GM18502 (cell line): ENCODE data around the gene MB.

Experiments used
- ATAC-seq: cut with Tn5 transposase; IDR thresholded peaks from one replicate; pipeline ENCODE4 v1.9.1; 2021; ENCODE audit warnings: mild to moderate bottlenecking; ENCODE audit not compliant: unreplicated experiment, poor library complexity

The MB gene

GRCh38 chr22:35580351-35581022 is 36.6 kb downstream of the MB start:
- ATAC-seq, result no peak

GRCh38 chr22:35578836-35579575 is 38.1 kb downstream of the MB start:
- ATAC-seq, result no peak

DNA sequence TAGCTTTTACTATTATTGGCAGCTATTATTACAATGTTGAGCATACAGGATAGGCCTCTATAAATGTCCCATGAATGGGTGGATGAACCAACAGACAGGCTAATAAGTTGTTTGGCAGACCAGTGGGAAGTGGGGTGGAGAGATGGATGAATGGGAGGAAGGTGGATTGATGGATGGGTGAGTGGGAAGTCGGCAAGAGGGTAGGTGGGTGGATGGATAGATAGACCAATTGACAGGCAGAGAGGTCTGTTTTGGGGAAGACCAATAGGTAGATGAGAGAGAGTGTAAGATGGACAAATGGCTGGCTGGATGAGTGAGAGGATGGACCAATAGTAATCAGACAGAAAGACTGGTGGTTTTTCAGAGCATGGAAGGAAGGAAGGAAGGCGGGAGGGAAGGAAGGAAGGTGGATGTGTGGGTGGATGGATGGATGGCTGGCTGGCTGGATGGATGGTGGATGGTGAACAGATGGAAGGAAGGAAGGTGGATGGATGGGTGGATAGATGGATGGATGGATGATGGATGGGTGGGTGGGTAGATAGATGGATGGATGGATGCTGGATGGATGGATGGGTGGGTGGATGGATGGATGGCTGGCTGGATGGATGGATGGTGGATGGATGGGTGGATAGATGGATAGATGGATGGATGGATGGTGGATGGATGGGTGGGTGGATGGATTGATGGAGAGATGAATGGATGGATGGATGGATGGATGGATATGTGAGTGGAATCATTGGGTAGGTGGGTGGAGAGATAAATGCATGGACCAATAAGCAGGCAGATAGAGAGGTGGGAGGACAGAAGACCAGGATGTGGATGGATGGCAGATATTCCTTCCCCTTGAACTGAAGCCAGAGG is 39.1 kb downstream of the MB start:
- ATAC-seq, result no peak

- ATAC-seq, result no peak
These were observed 40.5 kb downstream of the MB start for GRCh38 chr22:35576671-35577070.

DNA sequence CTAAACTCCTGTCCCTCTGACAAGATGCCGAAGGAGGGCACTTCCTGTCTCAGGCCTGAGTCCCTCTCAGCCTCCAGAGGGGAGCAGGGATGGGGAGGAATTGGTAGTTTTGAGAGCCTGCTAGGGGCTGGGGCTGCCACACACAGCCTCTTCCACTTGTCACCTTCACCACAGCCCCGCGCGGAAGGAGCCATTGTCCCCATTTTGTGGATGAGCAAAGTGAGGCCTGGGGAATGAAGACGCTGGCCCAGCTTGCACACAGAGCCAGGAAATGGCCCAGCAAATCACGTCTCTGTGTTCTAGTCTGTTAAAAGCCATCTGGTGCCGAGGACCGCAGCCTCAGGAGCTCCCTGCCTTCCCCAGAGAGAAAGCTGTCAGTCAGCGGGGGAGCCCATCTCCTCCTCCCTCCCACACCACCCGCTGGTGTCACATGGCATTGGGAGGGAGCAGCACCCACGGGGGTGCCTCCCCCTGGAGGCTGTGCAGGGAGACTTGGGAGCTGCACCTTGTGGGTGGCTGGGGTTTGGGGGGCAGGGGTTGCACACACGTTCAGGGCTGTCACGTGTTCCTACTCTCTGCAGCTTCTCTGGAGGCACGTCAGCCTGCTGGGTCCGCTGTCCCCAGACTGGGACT is 41.9 kb downstream of the MB start:
- ATAC-seq, result no peak

DNA sequence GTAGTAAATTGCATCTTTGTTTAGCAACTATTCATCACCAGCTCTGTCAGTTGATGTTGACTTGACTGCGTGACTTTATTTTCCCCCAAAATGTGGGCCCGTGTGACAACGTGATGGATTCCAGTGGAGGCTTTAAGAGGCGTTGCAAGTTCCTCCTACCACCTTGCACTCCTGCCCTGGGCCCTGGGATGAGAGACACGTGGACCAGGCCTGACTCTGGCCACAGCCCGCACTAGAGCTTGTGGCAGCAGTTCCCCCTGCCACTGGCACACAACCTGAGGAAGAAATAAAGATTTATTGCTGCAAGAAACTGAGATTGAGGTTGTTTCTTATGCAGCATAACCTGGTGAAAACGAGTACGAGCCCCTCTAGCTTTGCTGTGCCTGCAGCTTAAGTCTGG is 44.6 kb downstream of the MB start:
- ATAC-seq, result no peak

DNA sequence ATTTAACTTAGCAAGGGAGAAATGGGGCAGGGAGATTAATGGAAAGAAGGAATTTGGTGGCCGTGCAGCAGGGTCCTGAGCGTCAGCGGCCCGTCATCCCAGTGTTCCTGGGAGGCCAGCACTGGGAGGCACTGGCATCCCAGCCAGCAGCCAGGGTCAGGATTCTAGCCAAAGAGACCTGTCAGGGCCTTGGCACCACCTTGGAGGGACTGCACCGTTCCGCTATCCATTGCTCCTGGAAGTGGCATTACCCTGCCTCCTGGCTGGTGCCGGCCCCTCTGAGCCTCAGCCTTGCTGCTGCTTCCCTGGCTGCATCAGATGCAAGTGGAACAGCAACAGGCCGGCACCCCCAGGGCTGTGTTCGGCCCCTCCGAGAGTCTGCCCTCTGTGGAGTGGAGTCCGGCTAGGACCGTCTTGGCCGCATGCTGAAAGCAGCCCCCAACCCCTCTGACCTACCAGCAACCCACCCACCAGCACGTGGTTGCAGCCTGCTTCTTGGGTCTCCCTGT is 46.4 kb downstream of the MB start:
- no peak for ATAC-seq

DNA sequence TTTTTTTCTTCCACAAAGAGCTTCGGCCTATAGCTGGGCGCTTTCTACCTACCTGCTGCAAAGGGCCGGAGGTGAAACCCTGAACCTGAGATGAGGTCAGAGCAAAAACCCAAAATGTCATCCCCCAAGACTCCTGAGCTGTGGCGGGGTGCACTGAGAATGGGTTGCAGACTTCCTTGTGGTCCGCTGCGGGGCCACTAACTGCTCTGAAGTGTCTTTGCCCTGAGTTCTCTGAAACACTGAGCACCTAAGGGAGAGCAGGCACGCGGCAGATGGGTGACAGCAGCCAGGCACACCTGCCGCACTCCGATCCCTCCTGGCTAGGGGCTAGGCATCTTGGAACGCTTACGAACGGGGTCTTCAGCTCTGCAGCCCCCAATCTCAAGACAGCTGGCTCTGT is 47.2 kb downstream of the MB start:
- no peak for ATAC-seq

DNA sequence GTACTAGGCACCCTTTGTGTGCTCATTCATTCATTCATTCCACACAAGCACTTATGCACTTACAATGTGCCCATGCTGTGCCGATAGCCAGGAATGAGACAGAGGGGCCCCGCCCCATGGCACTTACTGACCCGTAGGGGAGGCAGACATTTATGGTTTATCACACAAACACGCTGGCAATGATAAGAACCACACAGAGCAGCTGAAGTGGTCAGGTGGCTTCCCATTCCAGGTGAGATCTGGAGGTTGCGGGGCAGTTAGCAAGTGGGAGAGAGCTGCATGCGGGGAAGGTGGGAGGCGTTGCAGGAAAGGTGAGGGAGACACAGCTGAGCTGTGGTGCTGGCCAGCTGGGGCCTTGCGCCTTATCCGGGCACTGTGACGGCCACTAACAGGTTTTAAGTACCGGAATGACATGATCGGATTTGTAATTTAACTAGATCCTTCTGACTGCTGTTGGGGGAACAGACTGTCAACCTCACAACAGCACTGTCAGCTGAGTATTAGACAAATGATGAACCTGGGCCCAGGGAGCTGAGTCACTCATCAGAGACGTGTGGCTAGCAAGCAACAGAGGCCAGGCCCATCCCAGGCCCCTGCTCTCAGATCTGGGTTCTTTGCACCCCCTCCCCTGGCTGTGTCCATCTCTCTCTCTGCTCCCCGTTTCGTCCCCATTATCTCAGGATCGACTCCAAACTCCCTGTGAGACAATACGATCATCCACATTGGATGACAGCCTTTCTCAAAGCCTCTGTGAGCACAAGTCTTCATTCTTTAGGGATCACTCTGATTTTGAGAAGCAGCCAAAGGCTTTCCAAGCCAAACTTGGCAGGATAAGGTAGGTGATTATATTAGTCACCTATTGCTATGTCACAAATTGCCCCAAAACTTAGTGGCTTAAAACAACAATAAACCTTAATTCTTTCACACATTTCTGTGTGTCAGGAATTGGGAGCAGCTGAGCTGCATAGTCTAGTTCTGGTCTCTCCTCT is 48.1 kb downstream of the MB start:
- ATAC-seq, result no peak

DNA sequence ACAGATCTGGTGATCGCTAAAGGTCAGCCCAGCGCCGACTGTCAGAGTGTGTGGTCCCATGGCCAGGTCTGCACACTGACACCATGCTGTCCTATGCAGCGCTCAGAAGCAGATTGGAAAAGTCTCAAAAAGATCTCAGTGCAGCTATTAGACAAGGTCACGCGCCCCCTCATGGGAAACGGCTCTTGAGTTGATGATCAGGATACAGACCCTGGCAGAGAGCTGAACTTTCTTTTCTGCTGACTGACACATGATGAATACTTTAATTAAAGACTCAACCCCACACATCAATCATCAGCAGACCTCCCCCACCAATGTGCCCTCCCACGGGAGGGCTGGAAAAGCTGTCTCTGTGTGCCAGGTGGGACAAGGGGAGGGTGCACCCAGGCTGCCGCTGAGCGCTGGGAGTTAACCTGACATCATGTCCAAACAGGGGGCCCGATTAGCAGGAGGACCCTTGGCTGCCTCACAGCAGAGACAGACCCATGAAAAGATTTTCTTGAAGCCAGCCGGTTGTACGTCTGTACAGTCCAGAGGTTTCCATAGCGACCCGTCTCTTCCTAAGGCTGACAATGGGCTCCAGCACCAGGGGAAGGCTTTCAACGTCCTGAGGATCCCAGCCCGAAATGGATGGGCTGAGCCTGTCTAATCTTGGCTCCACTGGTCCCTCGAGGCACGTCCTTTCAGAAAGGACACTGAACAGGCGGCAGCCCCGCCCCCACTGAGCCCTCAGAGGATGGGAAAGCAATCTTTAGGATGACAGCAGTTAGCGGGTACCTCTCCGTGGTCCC is 49.6 kb downstream of the MB start:
- ATAC-seq, result no peak

DNA sequence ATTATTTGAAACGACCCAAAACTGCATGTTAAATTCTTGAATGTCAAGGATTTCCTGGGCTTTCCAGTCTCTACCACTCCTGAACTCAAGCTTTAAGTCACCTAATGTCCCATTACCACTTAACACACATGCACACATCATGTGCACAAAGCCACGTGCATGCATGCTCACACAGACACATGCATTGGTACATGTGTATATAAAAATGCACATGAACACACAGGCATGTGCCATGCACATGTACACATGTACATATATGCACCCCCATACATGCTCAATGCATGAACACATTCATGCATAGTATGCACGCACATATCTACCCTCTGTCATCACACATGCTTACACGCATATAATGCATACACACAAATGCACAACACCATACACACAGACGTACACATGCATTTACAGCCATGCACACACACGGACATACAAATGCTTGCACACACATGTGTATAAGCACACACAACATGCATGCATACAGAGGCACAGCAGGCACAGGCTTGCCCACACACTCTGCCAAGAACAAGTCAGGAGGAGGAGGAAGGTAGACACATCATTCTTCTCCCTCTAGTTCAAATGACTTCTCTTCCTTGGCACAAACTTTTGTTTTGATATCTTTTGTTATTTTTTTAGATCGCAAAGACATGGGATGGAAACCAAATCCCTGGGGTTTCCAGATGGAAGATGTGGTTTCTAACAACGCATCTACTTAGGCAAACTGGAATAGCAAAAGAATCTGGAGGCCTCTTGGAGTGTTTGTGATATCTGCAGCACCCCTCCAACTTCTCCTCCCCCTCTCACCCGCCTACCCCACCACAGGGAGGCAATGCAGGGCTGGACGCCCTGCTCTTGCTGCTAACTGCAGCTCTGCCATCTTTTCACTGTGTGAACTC is 51.9 kb downstream of the MB start:
- ATAC-seq, result no peak

DNA sequence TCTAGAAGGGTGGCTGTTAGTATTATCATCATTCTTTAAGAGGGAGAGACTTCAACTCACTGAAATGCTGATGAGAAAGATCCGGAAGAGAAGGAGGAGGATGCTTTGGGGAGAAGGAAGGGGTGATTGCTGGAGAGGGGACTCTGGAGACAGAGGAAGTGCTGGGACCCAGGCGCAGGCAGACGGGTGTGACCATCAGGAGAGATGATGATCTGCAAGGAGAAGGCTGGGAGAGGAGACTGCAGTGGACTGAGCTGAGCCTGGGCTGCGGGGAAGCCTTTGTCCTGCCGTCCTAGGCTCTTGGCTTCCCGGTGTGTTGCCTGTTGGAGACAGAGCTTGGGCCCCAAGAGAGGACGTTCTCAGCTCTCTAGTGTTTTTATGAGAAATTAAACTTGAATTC is 53.9 kb downstream of the MB start:
- ATAC-seq, result no peak

- ATAC-seq, result no peak
These were observed 55.2 kb downstream of the MB start for GRCh38 chr22:35561796-35562526.

DNA sequence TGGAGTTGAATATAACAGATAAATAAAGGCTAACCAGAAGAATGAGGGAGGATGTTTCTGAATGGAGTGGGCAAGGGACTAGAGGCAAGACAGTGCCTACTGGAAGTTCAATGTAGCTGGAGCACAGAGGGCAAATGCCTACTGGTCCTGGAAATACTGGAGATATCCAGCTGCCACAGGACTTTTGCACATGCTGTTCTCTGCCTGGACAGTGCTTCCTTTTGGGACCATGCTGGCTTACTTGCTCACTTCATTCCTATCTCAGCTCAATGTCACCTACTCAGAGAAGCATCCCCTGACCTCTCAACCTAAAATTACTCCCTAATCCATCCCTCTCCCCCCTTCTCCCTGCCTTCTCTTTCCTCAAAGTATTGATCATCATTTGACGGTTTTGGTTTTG is 56.3 kb downstream of the MB start:
- no peak for ATAC-seq

- ATAC-seq, result no peak
These were observed 56.8 kb downstream of the MB start for GRCh38 chr22:35560366-35560765.

GRCh38 chr22:35559354-35560005 is 57.6 kb downstream of the MB start:
- ATAC-seq, result no peak
